NCI-H146 (cell line): Measurements from ENCODE around the gene ROGDI.

ENCODE experiments used
- DNase-seq: peaks from one replicate; lab custom pipeline; 2025; lab: John Stamatoyannopoulos, UW

ROGDI gene

DNA sequence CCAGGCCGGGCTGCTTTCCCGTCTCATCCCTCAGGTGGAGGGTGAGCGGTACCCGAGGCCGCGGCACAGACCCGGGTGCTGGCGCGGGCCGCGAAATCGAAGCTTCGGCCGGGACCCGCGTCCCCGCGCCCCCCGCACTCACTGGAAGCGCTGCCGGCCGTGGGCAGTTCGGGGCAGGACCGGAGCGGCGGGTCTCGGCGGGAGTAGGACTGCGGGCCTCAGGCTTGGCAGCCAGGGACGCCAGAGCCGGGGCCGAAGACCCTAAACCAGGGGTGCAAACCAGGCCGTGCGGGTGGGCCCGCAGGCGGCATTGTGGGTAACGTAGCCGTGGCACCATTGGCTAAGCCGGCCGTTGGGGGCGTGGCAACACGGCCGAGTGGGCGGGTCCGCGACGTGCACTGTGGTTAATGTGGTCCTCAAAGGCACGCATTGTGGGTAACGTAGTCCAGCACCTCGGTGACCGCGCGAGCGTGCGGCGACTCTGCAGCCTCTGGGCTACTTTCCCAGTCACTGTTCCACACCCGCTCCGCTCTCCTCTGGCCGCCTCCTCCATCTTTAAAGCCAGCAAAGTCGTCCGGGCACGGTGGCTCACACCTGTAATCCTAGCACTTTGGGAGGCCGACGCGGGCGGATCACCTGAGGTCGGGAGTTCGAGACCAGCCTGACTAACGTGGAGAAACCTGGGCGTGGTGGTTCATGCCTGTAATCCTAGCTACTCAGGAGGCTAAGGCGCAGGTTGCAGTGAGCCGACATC, 35.4 kb downstream of the ROGDI start, which contains the start of gene ZNF500:
Gene ZNF500, minus strand, starts transcription at position 288 of the 754 bp plus-strand sequence. CDS start 1,184 bp downstream, outside the sequence.
- DNase-seq, result peak; percentile 98

- DNase-seq, result peak; percentile 42
Observed at GRCh38 chr16:4765511-4766474, 36.6 kb downstream of the ROGDI start.

GRCh38 chr16:4763791-4764190, 38.6 kb downstream of the ROGDI start:
- no peak for DNase-seq

- no peak for DNase-seq
Observed at GRCh38 chr16:4762205-4762604, 40.2 kb downstream of the ROGDI start.

DNA sequence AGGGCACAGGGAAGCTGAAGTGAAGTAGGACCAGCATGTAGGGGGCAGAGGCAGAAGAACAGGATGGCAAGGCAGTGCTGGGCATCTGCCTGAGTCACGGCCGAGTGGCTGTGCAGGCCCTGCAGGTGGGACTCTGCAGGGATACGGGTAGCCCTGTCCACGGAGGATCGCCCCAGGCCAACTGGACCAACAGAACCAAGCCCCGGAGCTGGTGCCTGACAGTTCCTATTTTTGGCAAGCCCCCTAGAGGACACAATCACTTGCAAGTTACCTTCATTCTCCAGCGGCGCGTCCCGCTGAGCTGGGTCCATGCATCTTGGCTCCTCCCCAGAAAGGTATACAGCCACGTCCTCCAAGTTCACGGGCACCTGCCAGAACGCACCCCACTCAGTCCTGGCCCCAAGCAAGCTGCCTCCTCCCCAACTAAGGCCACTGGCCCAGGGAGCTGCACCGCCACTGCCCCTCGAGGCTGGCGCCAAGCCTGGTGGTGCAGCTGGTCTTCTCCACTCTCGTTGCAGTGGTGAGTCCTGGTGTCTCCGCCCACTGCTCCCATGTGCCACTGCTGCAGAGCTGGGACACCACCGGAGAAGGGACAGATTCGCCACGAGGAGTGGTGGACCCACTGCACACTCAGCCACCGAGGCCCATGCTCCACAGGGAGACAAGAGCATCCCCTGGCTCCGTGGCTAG, 42.1 kb downstream of the ROGDI start:
- no peak for DNase-seq

DNA sequence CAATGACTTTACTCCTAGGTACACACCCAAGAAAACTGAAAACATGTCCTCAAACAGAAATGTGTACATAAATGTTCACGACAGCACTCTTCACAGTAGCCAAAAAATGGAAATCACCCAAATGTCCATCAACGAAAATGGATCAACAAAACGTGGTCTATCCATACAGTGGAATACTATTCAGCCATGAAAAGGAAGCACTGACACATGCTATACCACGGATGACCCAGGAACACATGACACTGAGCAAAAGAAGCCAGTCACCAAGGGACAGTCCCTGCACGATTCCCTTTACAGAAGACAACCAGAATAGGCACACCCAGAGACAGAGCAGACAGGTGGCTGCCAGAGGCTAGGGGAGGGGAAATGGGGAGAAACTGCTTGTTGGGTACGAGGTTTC, 46.7 kb downstream of the ROGDI start:
- no peak for DNase-seq

DNA sequence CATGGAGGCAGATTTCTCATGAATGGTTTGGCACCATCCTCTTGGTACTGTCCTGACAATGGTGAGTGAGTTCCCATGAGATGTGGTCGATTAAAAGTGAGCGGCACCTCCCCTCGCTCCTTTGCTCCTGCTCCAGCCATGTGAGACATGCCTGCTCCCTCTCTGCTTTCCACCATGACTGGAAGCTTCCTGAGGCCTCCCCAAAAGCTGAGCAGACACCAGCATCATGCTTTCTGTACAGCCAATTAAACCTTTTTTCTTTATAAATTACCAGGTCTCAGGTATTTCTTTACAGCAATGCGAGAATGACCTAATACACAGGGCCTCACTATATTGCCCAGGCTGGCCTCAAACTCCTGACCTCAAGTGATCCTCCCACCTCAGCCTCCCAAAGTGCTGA, 47.6 kb downstream of the ROGDI start:
- no peak for DNase-seq

- no peak for DNase-seq
Observed at GRCh38 chr16:4753227-4753626, 49.2 kb downstream of the ROGDI start.

GRCh38 chr16:4752351-4753100, 49.9 kb downstream of the ROGDI start:
- DNase-seq, result no peak

- no peak for DNase-seq
Observed at GRCh38 chr16:4750896-4751295, 51.5 kb downstream of the ROGDI start.

DNA sequence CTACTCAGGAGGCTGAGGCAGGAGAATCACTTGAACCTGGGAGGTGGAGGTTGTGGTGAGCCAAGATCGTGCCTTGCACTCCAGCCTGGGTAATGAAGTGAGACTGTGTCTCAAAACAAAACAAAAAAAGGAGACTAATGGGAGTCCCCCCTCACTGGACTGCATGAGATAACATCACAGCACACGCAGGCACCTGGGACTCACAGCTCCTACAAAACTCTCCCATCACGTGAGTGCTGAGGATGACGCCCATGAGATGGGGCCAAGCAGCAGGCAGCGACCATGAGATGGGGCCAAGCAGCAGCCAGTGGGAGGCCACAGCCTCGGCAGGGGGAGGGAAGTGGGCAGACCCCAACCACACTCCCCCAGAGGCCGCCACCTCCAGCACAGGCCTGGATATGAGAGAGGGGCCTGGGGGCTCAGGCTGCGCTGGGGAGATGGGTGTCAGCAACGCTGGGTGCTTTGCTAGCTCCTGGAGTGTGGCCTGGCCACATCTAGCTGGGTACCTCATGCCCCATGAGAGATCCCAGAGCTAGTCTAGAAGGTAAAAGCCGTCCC, 52.7 kb downstream of the ROGDI start:
- no peak for DNase-seq

DNA sequence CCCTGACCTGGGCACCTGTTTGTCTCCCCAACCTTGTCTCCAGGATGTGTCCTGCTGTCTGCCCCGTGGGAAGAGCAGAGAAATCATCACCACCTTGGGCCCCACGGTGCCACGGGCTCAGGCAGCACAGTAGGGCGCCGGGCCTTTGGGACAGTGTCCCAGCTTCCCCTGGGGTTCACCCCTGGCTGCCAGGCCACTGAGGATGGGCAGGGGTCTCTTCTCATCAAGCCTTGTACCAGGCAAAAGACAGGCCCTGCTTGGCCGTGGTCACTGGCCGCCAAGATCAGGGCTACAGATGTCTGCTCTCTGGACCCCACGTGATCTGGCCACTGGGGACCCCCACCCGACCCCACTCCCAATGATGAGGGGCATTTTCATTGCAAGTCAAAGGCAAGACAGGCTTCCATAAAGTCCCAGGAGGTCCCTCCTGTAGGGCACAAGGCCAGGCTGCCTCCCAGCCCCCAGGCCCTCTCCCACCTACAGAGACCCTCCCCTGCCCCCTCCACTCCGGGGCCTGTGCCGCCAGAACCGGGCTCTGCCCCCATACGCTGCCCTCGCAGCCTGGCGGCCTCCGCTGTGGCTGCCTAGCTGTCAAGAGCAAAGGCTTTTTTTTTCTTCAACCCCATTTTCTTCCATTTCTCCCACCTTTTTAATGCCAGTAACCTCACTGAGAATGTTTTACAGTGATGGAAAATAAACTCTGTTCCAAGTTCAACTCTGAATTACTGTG, 53.6 kb downstream of the ROGDI start:
- DNase-seq, result no peak

- no peak for DNase-seq
Observed at GRCh38 chr16:4747906-4748681, 54.3 kb downstream of the ROGDI start.

GRCh38 chr16:4746991-4747574, 55.4 kb downstream of the ROGDI start:
- no peak for DNase-seq
